K562 (cell line): Measurements from ENCODE around the gene DGCR2. TPM values are rescaled to one million over a fixed set of nuclear protein-coding genes. Genes with fewer than 3 reads are reported as not detected.

Experiments
- C11orf30 ChIP-seq: fragments of 450-650 bp; IDR thresholded peaks from 2 replicates; pipeline ENCODE4 v1.6.1; 2016; ENCODE audit warnings: low read depth, mild to moderate bottlenecking
- CEBPG ChIP-seq, 3 experiments: fragments of 200-800 bp in 1 of 3; sonication (Bioruptor generic) in 1 of 3; sonication (generic) in 1 of 3; formaldehyde crosslinking in 1 of 3; IDR thresholded peaks in 2 of 3; conservative IDR thresholded peaks in 1 of 3; 2 replicates each; pipeline versions ENCODE4 v1.6.1 to v1.8.0; 2016 to 2022; ENCODE audit warnings: missing compliant biosample characterization in 2 of 3, missing genetic modification characterization in 2 of 3, mild to moderate bottlenecking in 1 of 3, missing genetic modification reagents in 1 of 3
- HLTF ChIP-seq: fragments of 450-650 bp; IDR thresholded peaks from 2 replicates; pipeline ENCODE4 v1.6.1; 2016
- NCOA1 ChIP-seq: fragments of 450-650 bp; IDR thresholded peaks from 2 replicates; pipeline ENCODE4 v1.6.1; 2016; ENCODE audit warnings: low read depth
- NCOR1 ChIP-seq: fragments of 450-650 bp; IDR thresholded peaks from 2 replicates; pipeline ENCODE4 v1.6.1; 2016; ENCODE audit warnings: mild to moderate bottlenecking, moderate library complexity
- SAFB ChIP-seq: fragments of 200-400 bp; formaldehyde crosslinking; IDR thresholded peaks from 2 replicates; pipeline ENCODE4 v1.6.1; 2017; ENCODE audit warnings: low read depth, low read length, borderline replicate concordance
- ZBTB17 ChIP-seq: fragments of 450-650 bp; formaldehyde crosslinking; IDR thresholded peaks from 2 replicates; pipeline ENCODE4 v1.4.0; 2020; ENCODE audit warnings: mild to moderate bottlenecking
- ZNF274 ChIP-seq: IDR thresholded peaks from 2 replicates; pipeline ENCODE4 v1.6.1; 2011; ENCODE audit warnings: low read depth, mild to moderate bottlenecking, low read length, moderate library complexity, borderline replicate concordance
- ZNF830 ChIP-seq: fragments of 250-450 bp; sonication (Bioruptor Pico); IDR thresholded peaks from 2 replicates; pipeline ENCODE4 v1.5.0; 2021; ENCODE audit warnings: mild to moderate bottlenecking
- polyA plus RNA-seq, 8 experiments: library from polyadenylated mRNA; depleted of rRNA in 4 of 8; stranded (reverse) in 5 of 8; unstranded in 3 of 8; fragments of >200 nt; fragmentation: Nextera tagmentation in 2 of 8; fragmentation: Illumina TruSeq in 1 of 8; extraction: Ambion mirVana in 2 of 8; extraction: Trizol in 1 of 8; gene quantifications; 2 replicates each; pipeline versions ENCODE4 v1.2.1 to v1.2.3, GENCODE V29; 2011 to 2014; ENCODE audit warnings: inconsistent platforms in 1 of 8, missing spikeins in 1 of 8
- total RNA-seq, 7 experiments: library from RNA; depleted of rRNA in 6 of 7; stranded (reverse); fragments of >200 nt in 6 of 7; fragmentation: Illumina TruSeq in 2 of 7; extraction: Trizol in 2 of 7; gene quantifications; 2 replicates each; pipeline versions ENCODE4 v1.2.1 to v1.2.3, GENCODE V29; 2011 to 2021; ENCODE audit warnings: low replicate concordance in 1 of 7
- TF ChIP-seq, protein P1 (sequence below), 2 experiments: fragments of 450-650 bp; formaldehyde crosslinking in 1 of 2; IDR thresholded peaks; 2 replicates each; pipeline versions ENCODE4 v1.4.0 to v1.6.1; 2014 to 2020; ENCODE audit warnings: mild to moderate bottlenecking in 2 of 2, borderline replicate concordance in 1 of 2, low read depth in 1 of 2
- TF ChIP-seq, protein P2 (sequence below), 2 experiments: fragments of 450-650 bp in 1 of 2; sonication (generic) in 1 of 2; formaldehyde crosslinking; conservative IDR thresholded peaks; 2 replicates each; pipeline versions ENCODE4 v1.4.0 to v1.8.1; 2020 to 2022; ENCODE audit warnings: mild to moderate bottlenecking in 1 of 2, missing genetic modification reagents in 1 of 2
- TF ChIP-seq, protein P3 (sequence below): sonication (generic); formaldehyde crosslinking; IDR thresholded peaks from 2 replicates; pipeline ENCODE4 v1.8.0; 2022; ENCODE audit warnings: mild to moderate bottlenecking, missing genetic modification reagents

Gene DGCR2
- total and polyA plus RNA-seq, 9 of the 15 experiments (the other 6 are each of a cell fraction or from before 2014, with no cell fraction given): 0.69 to 101 (median 56.4) TPM

DNA sequence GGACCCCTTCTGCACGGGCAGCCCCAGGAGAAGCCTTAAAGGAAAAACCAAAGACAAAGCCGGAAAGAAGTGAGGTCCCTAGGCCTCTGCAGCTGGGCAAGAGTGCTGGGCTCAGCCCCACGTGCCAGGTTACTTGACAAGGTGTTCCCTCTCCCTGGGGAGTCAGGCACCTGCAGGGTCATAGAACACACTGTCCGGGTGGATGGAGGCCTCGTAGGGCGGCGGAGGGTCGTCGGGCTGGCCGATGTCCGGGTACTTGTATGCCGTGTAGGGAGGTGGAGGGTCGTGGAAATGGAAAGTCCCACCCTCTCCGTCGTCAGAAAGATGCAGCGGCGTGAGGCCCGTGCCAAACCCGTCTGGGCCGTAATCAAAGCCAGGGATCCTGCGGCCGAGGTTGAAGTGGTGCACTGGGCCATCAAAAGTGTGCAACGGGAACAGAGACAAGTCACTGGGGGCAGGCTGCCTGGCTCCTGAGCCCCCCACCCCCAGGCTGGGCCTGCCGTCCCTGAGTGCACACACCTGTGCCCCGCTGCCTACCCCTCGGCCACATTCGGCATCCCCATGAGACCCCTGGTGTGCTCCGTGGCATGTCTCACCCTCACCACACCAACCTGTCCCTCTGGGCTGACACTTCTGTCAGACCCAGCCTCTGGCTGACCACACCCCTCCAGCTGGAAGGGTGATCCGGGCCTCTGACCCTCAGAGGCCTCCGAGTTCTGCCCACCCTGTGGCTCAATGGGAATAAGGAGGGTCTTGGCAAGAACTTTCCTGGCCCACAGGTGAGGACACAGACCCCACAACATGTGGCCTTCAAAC is 81.1 kb downstream of the DGCR2 start (continued):
- TF ChIP-seq, protein P1, sequence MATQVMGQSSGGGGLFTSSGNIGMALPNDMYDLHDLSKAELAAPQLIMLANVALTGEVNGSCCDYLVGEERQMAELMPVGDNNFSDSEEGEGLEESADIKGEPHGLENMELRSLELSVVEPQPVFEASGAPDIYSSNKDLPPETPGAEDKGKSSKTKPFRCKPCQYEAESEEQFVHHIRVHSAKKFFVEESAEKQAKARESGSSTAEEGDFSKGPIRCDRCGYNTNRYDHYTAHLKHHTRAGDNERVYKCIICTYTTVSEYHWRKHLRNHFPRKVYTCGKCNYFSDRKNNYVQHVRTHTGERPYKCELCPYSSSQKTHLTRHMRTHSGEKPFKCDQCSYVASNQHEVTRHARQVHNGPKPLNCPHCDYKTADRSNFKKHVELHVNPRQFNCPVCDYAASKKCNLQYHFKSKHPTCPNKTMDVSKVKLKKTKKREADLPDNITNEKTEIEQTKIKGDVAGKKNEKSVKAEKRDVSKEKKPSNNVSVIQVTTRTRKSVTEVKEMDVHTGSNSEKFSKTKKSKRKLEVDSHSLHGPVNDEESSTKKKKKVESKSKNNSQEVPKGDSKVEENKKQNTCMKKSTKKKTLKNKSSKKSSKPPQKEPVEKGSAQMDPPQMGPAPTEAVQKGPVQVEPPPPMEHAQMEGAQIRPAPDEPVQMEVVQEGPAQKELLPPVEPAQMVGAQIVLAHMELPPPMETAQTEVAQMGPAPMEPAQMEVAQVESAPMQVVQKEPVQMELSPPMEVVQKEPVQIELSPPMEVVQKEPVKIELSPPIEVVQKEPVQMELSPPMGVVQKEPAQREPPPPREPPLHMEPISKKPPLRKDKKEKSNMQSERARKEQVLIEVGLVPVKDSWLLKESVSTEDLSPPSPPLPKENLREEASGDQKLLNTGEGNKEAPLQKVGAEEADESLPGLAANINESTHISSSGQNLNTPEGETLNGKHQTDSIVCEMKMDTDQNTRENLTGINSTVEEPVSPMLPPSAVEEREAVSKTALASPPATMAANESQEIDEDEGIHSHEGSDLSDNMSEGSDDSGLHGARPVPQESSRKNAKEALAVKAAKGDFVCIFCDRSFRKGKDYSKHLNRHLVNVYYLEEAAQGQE (IDR thresholded peaks at IDR 0.05; ENCODE audit: borderline replicate concordance): no peak
- TF ChIP-seq, protein P1 (CRISPR knock-in tag; IDR thresholded peaks at IDR 0.05; ENCODE audit: low read depth): no peak
- no peak for TF ChIP-seq HLTF
- TF ChIP-seq, protein P2, sequence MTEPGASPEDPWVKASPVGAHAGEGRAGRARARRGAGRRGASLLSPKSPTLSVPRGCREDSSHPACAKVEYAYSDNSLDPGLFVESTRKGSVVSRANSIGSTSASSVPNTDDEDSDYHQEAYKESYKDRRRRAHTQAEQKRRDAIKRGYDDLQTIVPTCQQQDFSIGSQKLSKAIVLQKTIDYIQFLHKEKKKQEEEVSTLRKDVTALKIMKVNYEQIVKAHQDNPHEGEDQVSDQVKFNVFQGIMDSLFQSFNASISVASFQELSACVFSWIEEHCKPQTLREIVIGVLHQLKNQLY (CRISPR knock-in tag; conservative IDR thresholded peaks at IDR 0.05): no peak
- no peak for TF ChIP-seq NCOA1
- TF ChIP-seq ZNF274: no peak
- TF ChIP-seq ZBTB17 (CRISPR knock-in tag): no peak
- TF ChIP-seq C11orf30: no peak
- TF ChIP-seq SAFB: no peak
- TF ChIP-seq, protein P3, sequence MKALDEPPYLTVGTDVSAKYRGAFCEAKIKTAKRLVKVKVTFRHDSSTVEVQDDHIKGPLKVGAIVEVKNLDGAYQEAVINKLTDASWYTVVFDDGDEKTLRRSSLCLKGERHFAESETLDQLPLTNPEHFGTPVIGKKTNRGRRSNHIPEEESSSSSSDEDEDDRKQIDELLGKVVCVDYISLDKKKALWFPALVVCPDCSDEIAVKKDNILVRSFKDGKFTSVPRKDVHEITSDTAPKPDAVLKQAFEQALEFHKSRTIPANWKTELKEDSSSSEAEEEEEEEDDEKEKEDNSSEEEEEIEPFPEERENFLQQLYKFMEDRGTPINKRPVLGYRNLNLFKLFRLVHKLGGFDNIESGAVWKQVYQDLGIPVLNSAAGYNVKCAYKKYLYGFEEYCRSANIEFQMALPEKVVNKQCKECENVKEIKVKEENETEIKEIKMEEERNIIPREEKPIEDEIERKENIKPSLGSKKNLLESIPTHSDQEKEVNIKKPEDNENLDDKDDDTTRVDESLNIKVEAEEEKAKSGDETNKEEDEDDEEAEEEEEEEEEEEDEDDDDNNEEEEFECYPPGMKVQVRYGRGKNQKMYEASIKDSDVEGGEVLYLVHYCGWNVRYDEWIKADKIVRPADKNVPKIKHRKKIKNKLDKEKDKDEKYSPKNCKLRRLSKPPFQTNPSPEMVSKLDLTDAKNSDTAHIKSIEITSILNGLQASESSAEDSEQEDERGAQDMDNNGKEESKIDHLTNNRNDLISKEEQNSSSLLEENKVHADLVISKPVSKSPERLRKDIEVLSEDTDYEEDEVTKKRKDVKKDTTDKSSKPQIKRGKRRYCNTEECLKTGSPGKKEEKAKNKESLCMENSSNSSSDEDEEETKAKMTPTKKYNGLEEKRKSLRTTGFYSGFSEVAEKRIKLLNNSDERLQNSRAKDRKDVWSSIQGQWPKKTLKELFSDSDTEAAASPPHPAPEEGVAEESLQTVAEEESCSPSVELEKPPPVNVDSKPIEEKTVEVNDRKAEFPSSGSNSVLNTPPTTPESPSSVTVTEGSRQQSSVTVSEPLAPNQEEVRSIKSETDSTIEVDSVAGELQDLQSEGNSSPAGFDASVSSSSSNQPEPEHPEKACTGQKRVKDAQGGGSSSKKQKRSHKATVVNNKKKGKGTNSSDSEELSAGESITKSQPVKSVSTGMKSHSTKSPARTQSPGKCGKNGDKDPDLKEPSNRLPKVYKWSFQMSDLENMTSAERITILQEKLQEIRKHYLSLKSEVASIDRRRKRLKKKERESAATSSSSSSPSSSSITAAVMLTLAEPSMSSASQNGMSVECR (CRISPR knock-in tag): peak; percentile 39; the same call in 1 of the 2 replicates
- no peak for TF ChIP-seq ZNF830 (CRISPR knock-in tag)
- TF ChIP-seq CEBPG (CRISPR knock-in tag; IDR thresholded peaks at IDR 0.05): no peak
- no peak for TF ChIP-seq CEBPG (tag; conservative IDR thresholded peaks at IDR 0.05 in 1 of 2, IDR thresholded peaks at IDR 0.05 in 1 of 2)
- no peak for TF ChIP-seq NCOR1
